SK-N-SH treated with all-trans-retinoic acid at 6 μM for 48 hours (cell line): ENCODE data around the gene CHMP2B.

Experiments
- ATAC-seq: fragments of 200-7000 bp; cut with Tn5 transposase; 3 replicates; pipeline ENCODE4 v1.9.1; 2020; ENCODE audit warnings: mild to moderate bottlenecking, moderate library complexity
- ARNTL ChIP-seq: fragments of 450-650 bp; formaldehyde crosslinking; IDR thresholded peaks from 2 replicates; pipeline ENCODE4 v1.5.0; 2020; ENCODE audit warnings: low read depth, mild to moderate bottlenecking, moderate library complexity, borderline replicate concordance
- BACH2 ChIP-seq: fragments of 250-450 bp; sonication (Bioruptor Pico); IDR thresholded peaks from 2 replicates; pipeline ENCODE4 v1.9.0; 2021; ENCODE audit warnings: mild to moderate bottlenecking, borderline replicate concordance
- CREB5 ChIP-seq: fragments of 250-450 bp; sonication (Bioruptor Pico); IDR thresholded peaks from 2 replicates; pipeline ENCODE4 v1.5.1; 2020; ENCODE audit warnings: low read depth, mild to moderate bottlenecking, moderate library complexity
- CSDC2 ChIP-seq: fragments of 250-450 bp; sonication (Bioruptor Pico); IDR thresholded peaks from 2 replicates; pipeline ENCODE4 v1.5.0; 2020; ENCODE audit warnings: mild to moderate bottlenecking, moderate library complexity
- ESRRG ChIP-seq: fragments of 250-450 bp; sonication (Bioruptor Pico); IDR thresholded peaks from 2 replicates; pipeline ENCODE4 v1.6.1; 2021; ENCODE audit warnings: mild to moderate bottlenecking
- GLIS3 ChIP-seq: fragments of 250-450 bp; sonication (Bioruptor Pico); IDR thresholded peaks from 2 replicates; pipeline ENCODE4 v1.5.0; 2020; ENCODE audit warnings: mild to moderate bottlenecking, moderate library complexity
- ISL1 ChIP-seq: fragments of 250-450 bp; sonication (Bioruptor Pico); IDR thresholded peaks from 2 replicates; pipeline ENCODE4 v2.1.2; 2022; ENCODE audit warnings: mild to moderate bottlenecking, moderate library complexity
- OSR1 ChIP-seq: fragments of 250-450 bp; sonication (Bioruptor Pico); IDR thresholded peaks from 2 replicates; pipeline ENCODE4 v1.8.0; 2022; ENCODE audit warnings: moderate library complexity, mild to moderate bottlenecking, inconsistent platforms
- PATZ1 ChIP-seq: fragments of 250-450 bp; sonication (Bioruptor Pico); IDR thresholded peaks from 2 replicates; pipeline ENCODE4 v1.8.0; 2020; ENCODE audit warnings: mild to moderate bottlenecking, moderate library complexity, borderline replicate concordance
- PPARA ChIP-seq: fragments of 250-450 bp; sonication (Bioruptor Pico); IDR thresholded peaks from 2 replicates; pipeline ENCODE4 v1.5.0; 2020; ENCODE audit warnings: mild to moderate bottlenecking, borderline replicate concordance
- RARB ChIP-seq: fragments of 250-450 bp; sonication (Bioruptor Pico); IDR thresholded peaks from 2 replicates; pipeline ENCODE4 v1.8.0; 2021; ENCODE audit warnings: mild to moderate bottlenecking, moderate library complexity
- SNAI2 ChIP-seq: fragments of 250-450 bp; sonication (Bioruptor Pico); IDR thresholded peaks from 2 replicates; pipeline ENCODE4 v1.5.0; 2020; ENCODE audit warnings: mild to moderate bottlenecking, moderate library complexity
- TCF4 ChIP-seq: fragments of 250-450 bp; sonication (Bioruptor Pico); IDR thresholded peaks from 2 replicates; pipeline ENCODE4 v1.8.0; 2021; ENCODE audit warnings: mild to moderate bottlenecking, moderate library complexity, borderline replicate concordance
- TOX ChIP-seq: fragments of 250-450 bp; sonication (Bioruptor Pico); IDR thresholded peaks from 2 replicates; pipeline ENCODE4 v1.8.0; 2021; ENCODE audit warnings: mild to moderate bottlenecking, moderate library complexity, borderline replicate concordance
- TSHZ2 ChIP-seq: fragments of 250-450 bp; sonication (Bioruptor Pico); IDR thresholded peaks from 2 replicates; pipeline ENCODE4 v1.5.0; 2020; ENCODE audit warnings: mild to moderate bottlenecking, moderate library complexity
- ZC3H10 ChIP-seq: fragments of 250-450 bp; sonication (Bioruptor Pico); IDR thresholded peaks from 2 replicates; pipeline ENCODE4 v1.5.1; 2021; ENCODE audit warnings: mild to moderate bottlenecking, moderate library complexity
- ZFP3 ChIP-seq: fragments of 250-450 bp; sonication (Bioruptor Pico); IDR thresholded peaks from 2 replicates; pipeline ENCODE4 v1.5.0; 2020; ENCODE audit warnings: mild to moderate bottlenecking, moderate library complexity
- ZFP30 ChIP-seq: fragments of 450-650 bp; formaldehyde crosslinking; IDR thresholded peaks from 2 replicates; pipeline ENCODE4 v1.5.0; 2022; ENCODE audit warnings: mild to moderate bottlenecking, moderate library complexity
- ZNF565 ChIP-seq: fragments of 450-650 bp; formaldehyde crosslinking; conservative IDR thresholded peaks from 2 replicates; pipeline ENCODE4 v1.5.0; 2020; ENCODE audit warnings: low read depth, mild to moderate bottlenecking, moderate library complexity
- ZNF8 ChIP-seq: fragments of 450-650 bp; formaldehyde crosslinking; IDR thresholded peaks from 2 replicates; pipeline ENCODE4 v1.5.0; 2020; ENCODE audit warnings: mild to moderate bottlenecking, moderate library complexity

CHMP2B gene

GRCh38 chr3:87199628-87200027 is 27.5 kb upstream of the CHMP2B start:
- no peak for ATAC-seq
- TF ChIP-seq ZFP3 (CRISPR knock-in tag) (no peak), RARB (no peak), GLIS3 (CRISPR knock-in tag) (no peak), CREB5 (no peak), CSDC2 (CRISPR knock-in tag) (no peak), SNAI2 (no peak), ARNTL (CRISPR knock-in tag) (no peak), TOX (no peak), OSR1 (CRISPR knock-in tag) (no peak), PPARA (CRISPR knock-in tag) (no peak), PATZ1 (CRISPR knock-in tag) (no peak), ZFP30 (CRISPR knock-in tag) (no peak), ESRRG (no peak), ISL1 (CRISPR knock-in tag) (no peak), ZNF565 (CRISPR knock-in tag) (no peak), ZC3H10 (CRISPR knock-in tag) (no peak)

GRCh38 chr3:87200060-87200647 is 27.0 kb upstream of the CHMP2B start:
- ATAC-seq: no peak
- no peak for TF ChIP-seq RARB
- TF ChIP-seq ZNF8 (CRISPR knock-in tag): no peak
- no peak for TF ChIP-seq BACH2 (CRISPR knock-in tag)
- TF ChIP-seq ZC3H10 (CRISPR knock-in tag): no peak
- no peak for TF ChIP-seq OSR1 (CRISPR knock-in tag)
- TF ChIP-seq ZNF565 (CRISPR knock-in tag): no peak
- no peak for TF ChIP-seq ZFP30 (CRISPR knock-in tag)
- no peak for TF ChIP-seq SNAI2
- no peak for TF ChIP-seq ESRRG
- no peak for TF ChIP-seq PPARA (CRISPR knock-in tag)
- TF ChIP-seq ZFP3 (CRISPR knock-in tag): no peak
- TF ChIP-seq PATZ1 (CRISPR knock-in tag): no peak

GRCh38 chr3:87201727-87202126 is 25.4 kb upstream of the CHMP2B start:
- ATAC-seq: no peak
- TF ChIP-seq RARB (no peak), CSDC2 (CRISPR knock-in tag) (no peak), CREB5 (no peak), BACH2 (CRISPR knock-in tag) (no peak), ZNF8 (CRISPR knock-in tag) (no peak), ARNTL (CRISPR knock-in tag) (no peak), TSHZ2 (CRISPR knock-in tag) (no peak), GLIS3 (CRISPR knock-in tag) (no peak), PATZ1 (CRISPR knock-in tag) (no peak), ZNF565 (CRISPR knock-in tag) (no peak), PPARA (CRISPR knock-in tag) (no peak), TCF4 (CRISPR knock-in tag) (no peak), TOX (no peak)
